Heart left ventricle (tissue), 13 donors: ENCODE results near the gene TFIP11.

Experiments used
- CTCF ChIP-seq, 12 donors: fragments of 200-600 bp; sonication (generic) in 4 of 12; IDR thresholded peaks; one replicate each; pipeline versions ENCODE4 v1.5.0 to v1.8.0; 2018 to 2022; ENCODE audit warnings: antibody characterized with exemption in 12 of 12, mild to moderate bottlenecking in 5 of 12
- POLR2A ChIP-seq, 2 donors: fragments of 450-650 bp; IDR thresholded peaks; one replicate each; pipeline ENCODE4 v1.6.1; 2017; ENCODE audit warnings: antibody characterized with exemption in 2 of 2, mild to moderate bottlenecking in 2 of 2, moderate library complexity in 2 of 2
- donor health status: ischemic (EF 13 %, LVEDD 7.1; RV severe dilation, severe dysfunction).
- donor health status: DM: no; HTN: yes; CAD: no.
- donor health status: DM: no; HTN: no; CAD: no.
- donor health status: ischemic (EF 25% LVEDD 6.9; RV normal size, moderate dysfunction).
- donor health status: ischemic (EF 25% LVEDD 5.7; RV mildly dilated, moderate dysfunction).
- donor health status: ischemic (EF 35%, LVEDD 5.7; RV mildly dilated, moderate dysfunction).
- donor health status: nonischemic (EF 11% LVEDD 7.7; RV severe dilation, severe dysfunction).
- donor health status: DM: yes; HTN: yes; CAD: no.
- donor health status: PGD.
- donor health status: ischemic (EF 29% LVEDD 5.4; RV normal size, mild dysfunction).
- donor health status: nonischemic (EF 23%, LVEDD 6.1; RV moderate dilation, normal function).

DNA sequence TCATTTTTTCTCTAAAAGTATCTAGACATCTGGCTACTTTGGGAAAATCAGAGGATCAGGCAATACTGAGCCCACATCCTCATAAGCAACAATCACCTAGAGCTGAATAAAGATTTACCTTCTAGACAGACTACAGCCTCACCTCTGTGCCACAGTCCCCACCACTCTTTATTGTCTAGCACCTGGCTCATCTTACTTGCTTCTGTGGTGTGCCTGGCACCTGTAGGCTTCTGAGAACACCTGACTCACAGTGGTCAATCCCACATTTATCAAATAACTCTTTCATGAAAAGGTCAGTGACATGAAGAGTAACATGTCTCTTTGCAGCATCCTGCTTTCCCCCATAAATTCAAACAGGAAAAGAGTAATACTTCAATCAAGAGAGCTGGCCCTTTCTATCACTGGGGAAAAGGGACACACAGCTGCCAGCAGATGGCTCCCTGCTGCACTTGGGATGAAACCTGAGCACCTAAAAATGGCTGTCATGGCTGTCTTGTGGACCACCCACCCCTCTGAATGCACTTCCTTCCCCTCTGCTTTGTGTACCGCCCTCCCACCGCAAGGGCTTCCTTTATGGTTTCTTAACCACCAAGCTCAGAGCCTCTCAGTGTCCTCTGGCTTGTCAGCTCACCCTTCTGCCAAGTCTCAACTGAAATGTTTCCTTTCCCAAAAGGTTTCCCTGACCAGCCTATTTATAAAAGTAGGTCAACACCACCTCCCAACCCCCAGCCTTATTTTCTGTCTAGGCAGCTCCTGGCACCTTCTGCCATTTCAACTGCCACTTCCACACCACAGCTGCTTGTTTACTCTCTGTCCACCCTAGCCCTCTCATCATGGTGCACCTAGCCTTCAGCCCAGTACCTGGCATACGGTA, 9.3 kb downstream of the TFIP11 start:
- peak; percentile 26 to 67 (median 54) for TF ChIP-seq CTCF (IDR thresholded peaks at IDR 0.05)
- TF ChIP-seq POLR2A (IDR thresholded peaks at IDR 0.05): no peak
